Neural cell (in vitro differentiated cells): ENCODE measurements around the gene SYT5. TPM values are rescaled to one million over a fixed set of nuclear protein-coding genes. Genes with fewer than 3 reads are reported as not detected.

ENCODE experiments used
- H2AFZ ChIP-seq: fragments of 200-600, 300-800 bp; sonication (generic), shearing (Covaris generic); 2 replicates; pipeline ENCODE4 v1.6.0; 2014; ENCODE audit warnings: low read depth, mild to moderate bottlenecking, antibody characterized with exemption, low read length, moderate library complexity
- H3F3A ChIP-seq: fragments of 200-600 bp; shearing (Covaris generic); 2 replicates; pipeline ENCODE4 v1.6.1; 2016; ENCODE audit warnings: mild to moderate bottlenecking, moderate library complexity, mixed read lengths, antibody characterized with exemption, low read length; ENCODE audit not compliant: insufficient read depth, poor library complexity, severe bottlenecking
- H3K27ac ChIP-seq: fragments of 200-600, 300-800 bp; sonication (generic), shearing (Covaris generic); 2 replicates; pipeline ENCODE4 v1.5.1; 2014; ENCODE audit warnings: mild to moderate bottlenecking, low read length, moderate library complexity
- H3K27me3 ChIP-seq: fragments of 300-800, 200-600 bp; sonication (generic), shearing (Covaris generic); 2 replicates; pipeline ENCODE4 v1.6.0; 2014; ENCODE audit warnings: mild to moderate bottlenecking, low read depth, low read length, moderate library complexity; ENCODE audit not compliant: insufficient read depth
- H3K36me3 ChIP-seq: fragments of 300-800, 200-600 bp; sonication (generic), shearing (Covaris generic); 2 replicates; pipeline ENCODE4 v1.5.1; 2014; ENCODE audit warnings: mild to moderate bottlenecking, antibody characterized with exemption, low read length, moderate library complexity; ENCODE audit not compliant: insufficient read depth
- H3K4me2 ChIP-seq: fragments of 300-800, 200-600 bp; sonication (generic), shearing (Covaris generic); 2 replicates; pipeline ENCODE4 v1.6.0; 2014; ENCODE audit warnings: mild to moderate bottlenecking, low read length
- H3K4me3 ChIP-seq: fragments of 300-800, 200-600 bp; sonication (generic), shearing (Covaris generic); 2 replicates; pipeline ENCODE4 v1.5.1; 2014; ENCODE audit warnings: mild to moderate bottlenecking, low read length, moderate library complexity
- H3K79me2 ChIP-seq: fragments of 200-600 bp; shearing (Covaris generic); replicated peaks from 2 replicates; pipeline ENCODE4 v1.6.0; 2014; ENCODE audit warnings: mild to moderate bottlenecking, low read length, moderate library complexity; ENCODE audit not compliant: insufficient read depth
- H3K9ac ChIP-seq: fragments of 300-800, 200-600 bp; sonication (generic), shearing (Covaris generic); 2 replicates; pipeline ENCODE4 v1.6.1; 2016; ENCODE audit warnings: mild to moderate bottlenecking, low read length, mixed read lengths
- H3K9me2 ChIP-seq: fragments of 200-600 bp; shearing (Covaris generic); 2 replicates; pipeline ENCODE4 v1.6.1; 2016; ENCODE audit warnings: mild to moderate bottlenecking, low read length, mixed read lengths; ENCODE audit not compliant: insufficient read depth
- H3K9me3 ChIP-seq: fragments of 200-600, 300-800 bp; sonication (generic), shearing (Covaris generic); 2 replicates; pipeline ENCODE4 v1.6.1; 2016; ENCODE audit warnings: mild to moderate bottlenecking, mixed run types, low read length, moderate library complexity, mixed read lengths
- H4K20me1 ChIP-seq: fragments of 200-600 bp; shearing (Covaris generic); 2 replicates; pipeline ENCODE4 v1.6.1; 2016; ENCODE audit warnings: mild to moderate bottlenecking, mixed run types; ENCODE audit not compliant: insufficient read depth
- CTCF ChIP-seq: fragments of 450-650 bp; IDR thresholded peaks from 2 replicates; pipeline ENCODE4 v1.5.1; 2014; ENCODE audit warnings: antibody characterized with exemption, mild to moderate bottlenecking, moderate library complexity; ENCODE audit not compliant: poor library complexity, severe bottlenecking
- EP300 ChIP-seq: fragments of 450-650 bp; conservative IDR thresholded peaks from 2 replicates; pipeline ENCODE4 v1.6.1; 2014; ENCODE audit warnings: antibody characterized with exemption, mild to moderate bottlenecking, moderate library complexity; ENCODE audit not compliant: poor library complexity, severe bottlenecking
- EZH2 ChIP-seq: fragments of 200-600, 300-800 bp; shearing (Covaris generic), sonication (generic); IDR thresholded peaks from 2 replicates; pipeline ENCODE4 v1.6.1; 2014; ENCODE audit warnings: antibody characterized with exemption, low read length, borderline replicate concordance, mild to moderate bottlenecking; ENCODE audit not compliant: insufficient read depth, poor library complexity, severe bottlenecking
- MXI1 ChIP-seq: fragments of 450-650 bp; conservative IDR thresholded peaks from 2 replicates; pipeline ENCODE4 v1.6.1; 2014; ENCODE audit warnings: antibody characterized with exemption, mild to moderate bottlenecking; ENCODE audit not compliant: poor library complexity, severe bottlenecking
- POLR2AphosphoS5 ChIP-seq: IDR thresholded peaks from 2 replicates; pipeline ENCODE4 v1.6.1; 2012
- RAD21 ChIP-seq: fragments of 450-650 bp; conservative IDR thresholded peaks from 2 replicates; pipeline ENCODE4 v1.6.1; 2014; ENCODE audit warnings: antibody characterized with exemption, mild to moderate bottlenecking, moderate library complexity
- REST ChIP-seq: IDR thresholded peaks from 2 replicates; pipeline ENCODE4 v1.6.1; 2012; ENCODE audit warnings: borderline replicate concordance
- SMC3 ChIP-seq: fragments of 450-650 bp; conservative IDR thresholded peaks from 2 replicates; pipeline ENCODE4 v1.6.1; 2014; ENCODE audit warnings: antibody characterized with exemption, mild to moderate bottlenecking, moderate library complexity; ENCODE audit not compliant: poor library complexity
- TAF1 ChIP-seq: IDR thresholded peaks from 2 replicates; pipeline ENCODE4 v1.6.1; 2012; ENCODE audit warnings: low read depth
- polyA plus RNA-seq: library from polyadenylated mRNA; depleted of rRNA; stranded (reverse); fragments of >200 nt; gene quantifications from 2 replicates; pipeline ENCODE4 v1.2.3, GENCODE V29; 2014

Gene SYT5
- polyA plus RNA-seq, 1 donor from 2014 or later, result 237 TPM

DNA sequence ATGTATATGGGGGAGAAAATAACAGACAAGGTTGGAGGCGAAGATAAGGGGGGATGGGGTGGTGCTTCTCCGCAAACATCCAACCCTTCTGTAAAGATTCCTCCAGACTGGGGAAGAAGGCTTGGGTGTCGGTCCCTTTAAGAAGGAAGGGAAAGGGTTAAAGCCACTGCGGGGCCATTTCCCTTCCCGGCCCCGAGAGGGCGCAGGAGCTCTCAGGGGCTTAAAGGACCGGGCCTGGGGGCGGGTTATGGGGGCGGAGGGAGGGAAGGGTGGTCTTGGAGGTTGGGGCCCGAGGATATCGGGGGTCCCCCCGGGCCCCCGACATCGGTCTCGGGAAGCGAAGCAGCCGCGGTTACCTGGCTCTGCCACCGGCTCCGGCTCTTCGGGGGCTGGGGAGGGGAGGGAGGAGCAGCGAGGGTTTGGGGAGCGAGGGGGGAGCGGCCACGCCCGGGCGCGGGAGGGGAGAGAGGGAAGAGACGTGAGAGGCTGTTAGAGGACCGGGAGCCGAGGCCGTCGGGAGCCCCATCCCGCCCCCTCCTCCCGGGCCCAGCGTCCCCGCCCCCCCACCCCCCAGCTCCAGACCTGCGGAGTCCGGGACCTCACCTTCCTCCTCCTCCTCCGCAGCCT is 33.9 kb downstream of the SYT5 start:
- H3K9me2 ChIP-seq, result no peaks in the 10 kb centered on the region
- no peaks in the 10 kb centered on the region for H3K36me3 ChIP-seq
- H3K79me2 ChIP-seq, result no peaks in the 10 kb centered on the region
- TF ChIP-seq MXI1 (no peak), POLR2AphosphoS5 (no peak), TAF1 (no peak), EP300 (no peak), CTCF (no peak), EZH2 (no peak), REST (no peak), SMC3 (no peak), RAD21 (no peak)
- no peak overlapping the region for H3K27ac ChIP-seq
- no peaks in the 10 kb centered on the region for H3F3A ChIP-seq
- H3K27me3 ChIP-seq, result peaks cover 19% of the 10 kb centered on the region
- H3K9me3 ChIP-seq, result no peaks in the 10 kb centered on the region
- H3K4me2 ChIP-seq, result no peak overlapping the region
- H3K9ac ChIP-seq, result no peak overlapping the region
- no peak overlapping the region for H2AFZ ChIP-seq
- no peaks in the 10 kb centered on the region for H4K20me1 ChIP-seq
- no peak overlapping the region for H3K4me3 ChIP-seq

- no peaks in the 10 kb centered on the region for H4K20me1 ChIP-seq
- no peaks in the 10 kb centered on the region for H3K79me2 ChIP-seq
- H3K9ac ChIP-seq, result no peak overlapping the region
- H3K9me3 ChIP-seq, result no peaks in the 10 kb centered on the region
- H2AFZ ChIP-seq, result no peak overlapping the region
- H3K4me3 ChIP-seq, result no peak overlapping the region
- H3K36me3 ChIP-seq, result no peaks in the 10 kb centered on the region
- no peaks in the 10 kb centered on the region for H3K9me2 ChIP-seq
- peaks cover 19% of the 10 kb centered on the region for H3K27me3 ChIP-seq
- H3K4me2 ChIP-seq, result no peak overlapping the region
- H3F3A ChIP-seq, result no peaks in the 10 kb centered on the region
- TF ChIP-seq MXI1, result no peak
- TF ChIP-seq EZH2, result no peak
- no peak for TF ChIP-seq SMC3
- no peak for TF ChIP-seq EP300
- TF ChIP-seq REST, result no peak
- TF ChIP-seq RAD21, result no peak
- no peak for TF ChIP-seq TAF1
- TF ChIP-seq POLR2AphosphoS5, result no peak
- no peak for TF ChIP-seq CTCF
- no peak overlapping the region for H3K27ac ChIP-seq
These were observed 34.9 kb downstream of the SYT5 start for GRCh38 chr19:55145232-55145631.
